H9 (cell line): ENCODE results near the gene ARHGDIA. TPM values are rescaled to one million over a fixed set of nuclear protein-coding genes. Genes with fewer than 3 reads are reported as not detected.

Experiments used
- DNase-seq: peaks from one replicate; pipeline ENCODE4 v3.0.0-alpha.2; 2017
- H2AFZ ChIP-seq: one replicate; pipeline ENCODE4 v1.6.1; 2013; ENCODE audit warnings: mild to moderate bottlenecking, low read length, control low read depth, moderate library complexity
- H2AK5ac ChIP-seq: 2 replicates; pipeline ENCODE4 v1.6.1; 2013; ENCODE audit warnings: low read length, control low read depth, mixed read lengths; ENCODE audit not compliant: insufficient read length
- H2BK120ac ChIP-seq: one replicate; pipeline ENCODE4 v1.6.1; 2013; ENCODE audit warnings: low read depth, mild to moderate bottlenecking, low read length, control low read depth, inconsistent platforms; ENCODE audit not compliant: poor library complexity, severe bottlenecking
- H2BK12ac ChIP-seq: 2 replicates; pipeline ENCODE4 v1.6.1; 2013; ENCODE audit warnings: low read length, control low read depth, mixed read lengths, low read depth; ENCODE audit not compliant: insufficient read length
- H2BK15ac ChIP-seq: 2 replicates; pipeline ENCODE4 v1.6.1; 2013; ENCODE audit warnings: low read depth, low read length, control low read depth
- H2BK20ac ChIP-seq: one replicate; pipeline ENCODE4 v1.6.1; 2013; ENCODE audit warnings: low read depth, mild to moderate bottlenecking, low read length, control low read depth, inconsistent platforms; ENCODE audit not compliant: poor library complexity, severe bottlenecking
- H2BK5ac ChIP-seq: 2 replicates; pipeline ENCODE4 v1.6.1; 2013; ENCODE audit warnings: low read length, control low read depth, mixed read lengths; ENCODE audit not compliant: insufficient read length
- H3K14ac ChIP-seq: 2 replicates; pipeline ENCODE4 v1.6.1; 2013; ENCODE audit warnings: low read length, control low read depth; ENCODE audit not compliant: insufficient read depth
- H3K18ac ChIP-seq: 2 replicates; pipeline ENCODE4 v1.6.1; 2013; ENCODE audit warnings: low read depth, mild to moderate bottlenecking, mixed read lengths, low read length, control low read depth; ENCODE audit not compliant: insufficient read length
- H3K23ac ChIP-seq: 2 replicates; pipeline ENCODE4 v1.6.1; 2013; ENCODE audit warnings: low read length, control low read depth, mixed read lengths, low read depth; ENCODE audit not compliant: insufficient read length
- H3K23me2 ChIP-seq: 2 replicates; pipeline ENCODE4 v1.6.1; 2013; ENCODE audit warnings: low read depth, mild to moderate bottlenecking, mixed read lengths, low read length, control low read depth; ENCODE audit not compliant: insufficient read length, poor library complexity, severe bottlenecking
- H3K27ac ChIP-seq: 2 replicates; pipeline ENCODE4 v1.5.1; 2013; ENCODE audit warnings: low read length, control low read depth, mixed read lengths, low read depth; ENCODE audit not compliant: insufficient read length
- H3K27me3 ChIP-seq: 2 replicates; pipeline ENCODE4 v1.6.1; 2013; ENCODE audit warnings: low read length, control low read depth, inconsistent platforms; ENCODE audit not compliant: insufficient read depth
- H3K4ac ChIP-seq: 2 replicates; pipeline ENCODE4 v1.6.1; 2013; ENCODE audit warnings: low read depth, mild to moderate bottlenecking, control low read depth, inconsistent platforms, low read length, moderate library complexity
- H3K4me1 ChIP-seq: 2 replicates; pipeline ENCODE4 v1.6.1; 2013; ENCODE audit warnings: low read length, control low read depth, inconsistent platforms; ENCODE audit not compliant: insufficient read depth
- H3K4me2 ChIP-seq: 2 replicates; pipeline ENCODE4 v1.6.1; 2013; ENCODE audit warnings: low read length, control low read depth, mixed read lengths; ENCODE audit not compliant: insufficient read length, insufficient read depth
- H3K56ac ChIP-seq: 2 replicates; pipeline ENCODE4 v1.6.1; 2013; ENCODE audit warnings: low read depth, mild to moderate bottlenecking, mixed read lengths, low read length, control low read depth; ENCODE audit not compliant: insufficient read length
- H3K79me1 ChIP-seq: 2 replicates; pipeline ENCODE4 v1.6.1; 2013; ENCODE audit warnings: low read depth, mild to moderate bottlenecking, moderate library complexity, low read length, control low read depth, inconsistent platforms; ENCODE audit not compliant: insufficient read depth, poor library complexity, severe bottlenecking
- H3K79me2 ChIP-seq: 2 replicates; pipeline ENCODE4 v1.6.1; 2013; ENCODE audit warnings: low read length, control low read depth, inconsistent platforms; ENCODE audit not compliant: insufficient read depth
- H3K9ac ChIP-seq: 2 replicates; pipeline ENCODE4 v1.6.1; 2013; ENCODE audit warnings: low read length, control low read depth, mixed read lengths; ENCODE audit not compliant: insufficient read length; ENCODE audit errors: extremely low read depth
- H3K9me3 ChIP-seq: one replicate; pipeline ENCODE4 v1.6.1; 2013; ENCODE audit warnings: low read depth, low read length, inconsistent platforms; ENCODE audit not compliant: control insufficient read depth
- H3T11ph ChIP-seq: one replicate; pipeline ENCODE4 v1.6.1; 2013; ENCODE audit warnings: mild to moderate bottlenecking, low read length, control low read depth, inconsistent platforms
- H4K20me1 ChIP-seq: one replicate; pipeline ENCODE4 v1.6.1; 2013; ENCODE audit not compliant: control insufficient read depth, insufficient read length, insufficient read depth
- H4K5ac ChIP-seq: 2 replicates; pipeline ENCODE4 v1.6.1; 2013; ENCODE audit warnings: low read depth, mild to moderate bottlenecking, mixed read lengths, low read length, control low read depth; ENCODE audit not compliant: insufficient read length
- H4K8ac ChIP-seq: replicated peaks from 2 replicates; pipeline ENCODE4 v1.6.1; 2013; ENCODE audit warnings: low read length, control low read depth, mixed read lengths, low read depth; ENCODE audit not compliant: insufficient read length
- H4K91ac ChIP-seq: 2 replicates; pipeline ENCODE4 v1.6.1; 2013; ENCODE audit warnings: low read depth, mild to moderate bottlenecking, moderate library complexity, mixed read lengths, low read length, control low read depth; ENCODE audit not compliant: insufficient read length
- H3K27ac Mint-ChIP-seq, 3 experiments: 2 replicates in 2 of 3; 3 replicates in 1 of 3; pipeline ENCODE4 v1.8.0; 2020 to 2021; ENCODE audit warnings: mixed read lengths in 3 of 3, mild to moderate bottlenecking in 1 of 3, moderate library complexity in 1 of 3
- H3K27me3 Mint-ChIP-seq: 2 replicates; pipeline ENCODE4 v1.8.0; 2021; ENCODE audit warnings: low read depth, mild to moderate bottlenecking, moderate library complexity, mixed read lengths
- H3K36me3 Mint-ChIP-seq, 3 experiments: 2 replicates in 2 of 3; 3 replicates in 1 of 3; pipeline ENCODE4 v1.8.0; 2020 to 2021; ENCODE audit warnings: low read depth in 3 of 3, mixed read lengths in 3 of 3; ENCODE audit not compliant: insufficient read depth in 1 of 3
- H3K4me1 Mint-ChIP-seq, 2 experiments: 2 replicates each; pipeline ENCODE4 v1.8.0; 2020; ENCODE audit warnings: mixed read lengths in 2 of 2
- H3K4me3 Mint-ChIP-seq, 2 experiments: 2 replicates in 1 of 2; 3 replicates in 1 of 2; pipeline ENCODE4 v1.8.0; 2020 to 2021; ENCODE audit warnings: mild to moderate bottlenecking in 2 of 2, mixed read lengths in 2 of 2, moderate library complexity in 1 of 2
- H3K9me3 Mint-ChIP-seq, 2 experiments: 2 replicates in 1 of 2; 3 replicates in 1 of 2; pipeline ENCODE4 v1.8.0; 2020; ENCODE audit warnings: mild to moderate bottlenecking in 2 of 2, mixed read lengths in 2 of 2, moderate library complexity in 1 of 2
- WGBS: extraction: QIAGEN DNeasy Blood & Tissue Kit; methylation state at CpG from one replicate; pipeline ENCODE4 v1.1.7; 2013; ENCODE audit warnings: missing lambda C conversion rate, low lambda C conversion rate, mixed read lengths; ENCODE audit not compliant: insufficient read length; ENCODE audit errors: extremely low coverage; 5-methylcytosine and 5-hydroxymethylcytosine counted together
- total RNA-seq: library from RNA; stranded (reverse); gene quantifications from 2 replicates; pipeline ENCODE4 v1.2.1, GENCODE V29; 2021
- TF ChIP-seq, protein P1 (sequence below): fragments of 200-600 bp; sonication (generic); conservative IDR thresholded peaks from 3 replicates; pipeline ENCODE4 v1.8.0; 2021; ENCODE audit warnings: antibody characterized with exemption, mild to moderate bottlenecking

ARHGDIA gene
- total RNA-seq, 1 experiment from 2014 or later = 247 TPM

GRCh38 chr17:81871387-81872230 is 472 bp upstream of the ARHGDIA start:
- no peak overlapping the region for H3K4ac ChIP-seq
- Mint-ChIP-seq H3K9me3 (no peaks in the 10 kb centered on the region), H3K4me1 (peaks cover 17 to 33% of the 10 kb centered on the region in 2 experiments), H3K36me3 (peaks cover 1 to 8% (median 3%) of the 10 kb centered on the region in 3 experiments; a peak in 5 of 7 replicates), H3K4me3 (peak overlapping the region; percentile 79 to 86), H3K27ac (peak overlapping the region in 2 of 3 experiments; percentile 67 to 87; a peak in 3 of 7 replicates), H3K27me3 (no peaks in the 10 kb centered on the region; the same call in 1 of the 2 replicates)
- DNase-seq = peak; percentile 92
- no peak overlapping the region for H3T11ph ChIP-seq
- no peaks in the 10 kb centered on the region for H3K9me3 ChIP-seq
- H3K56ac ChIP-seq = no peak overlapping the region
- H2BK20ac ChIP-seq = no peak overlapping the region
- H3K79me2 ChIP-seq = no peaks in the 10 kb centered on the region
- H4K5ac ChIP-seq = no peak overlapping the region
- H2BK120ac ChIP-seq = no peak overlapping the region
- H3K18ac ChIP-seq = peak overlapping the region; percentile 21
- no peak overlapping the region for H4K8ac ChIP-seq
- WGBS = no CpG with 5 or more reads among the region's 86 CpGs
- H3K14ac ChIP-seq = peak overlapping the region; percentile 80
- no peak overlapping the region for H2BK5ac ChIP-seq
- H3K27me3 ChIP-seq = no peaks in the 10 kb centered on the region
- H4K20me1 ChIP-seq = no peaks in the 10 kb centered on the region
- no peak overlapping the region for H2BK15ac ChIP-seq
- peak overlapping the region; percentile 10 for H3K9ac ChIP-seq
- H2AFZ ChIP-seq = no peak overlapping the region
- TF ChIP-seq, protein P1, sequence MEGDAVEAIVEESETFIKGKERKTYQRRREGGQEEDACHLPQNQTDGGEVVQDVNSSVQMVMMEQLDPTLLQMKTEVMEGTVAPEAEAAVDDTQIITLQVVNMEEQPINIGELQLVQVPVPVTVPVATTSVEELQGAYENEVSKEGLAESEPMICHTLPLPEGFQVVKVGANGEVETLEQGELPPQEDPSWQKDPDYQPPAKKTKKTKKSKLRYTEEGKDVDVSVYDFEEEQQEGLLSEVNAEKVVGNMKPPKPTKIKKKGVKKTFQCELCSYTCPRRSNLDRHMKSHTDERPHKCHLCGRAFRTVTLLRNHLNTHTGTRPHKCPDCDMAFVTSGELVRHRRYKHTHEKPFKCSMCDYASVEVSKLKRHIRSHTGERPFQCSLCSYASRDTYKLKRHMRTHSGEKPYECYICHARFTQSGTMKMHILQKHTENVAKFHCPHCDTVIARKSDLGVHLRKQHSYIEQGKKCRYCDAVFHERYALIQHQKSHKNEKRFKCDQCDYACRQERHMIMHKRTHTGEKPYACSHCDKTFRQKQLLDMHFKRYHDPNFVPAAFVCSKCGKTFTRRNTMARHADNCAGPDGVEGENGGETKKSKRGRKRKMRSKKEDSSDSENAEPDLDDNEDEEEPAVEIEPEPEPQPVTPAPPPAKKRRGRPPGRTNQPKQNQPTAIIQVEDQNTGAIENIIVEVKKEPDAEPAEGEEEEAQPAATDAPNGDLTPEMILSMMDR = peak; percentile 40; the same call in 2 of the 3 replicates
- no peaks in the 10 kb centered on the region for H3K79me1 ChIP-seq
- H2BK12ac ChIP-seq = no peak overlapping the region
- H4K91ac ChIP-seq = no peak overlapping the region
- H3K4me1 ChIP-seq = no peaks in the 10 kb centered on the region
- H2AK5ac ChIP-seq = no peak overlapping the region
- peaks cover 8% of the 10 kb centered on the region for H3K23me2 ChIP-seq
- H3K27ac ChIP-seq = no peak overlapping the region
- peak overlapping the region; percentile 42 for H3K4me2 ChIP-seq
- H3K23ac ChIP-seq = no peak overlapping the region
